K562 (cell line): ENCODE data around the gene BLVRA. TPM values are rescaled to one million over a fixed set of nuclear protein-coding genes. Genes with fewer than 3 reads are reported as not detected.
"Not testable (repeated sequence)": the region's sequence is repeated elsewhere in the genome, so short reads cannot be mapped to it uniquely, and the experiment has no call there.

Experiments
- ATAC-seq: fragments of 200-7000 bp; cut with Tn5 transposase; 3 replicates; pipeline ENCODE4 v1.9.1; 2020; ENCODE audit warnings: moderate library complexity
- BruUV-seq: library from RNA; stranded (reverse); fragments of 400-500 nt; replicated peaks from 2 replicates; lab custom pipeline; 2021; lab: Mats Ljungman, UMichigan
- CTCF ChIA-PET: fragments of 300-600 bp; formaldehyde crosslinking; extraction: SDS; loops from one replicate; lab custom pipeline; 2021; ENCODE audit warnings: low intra/inter-chr PET ratio; lab: Yijun Ruan, JAX
- POLR2A ChIA-PET: fragments of 300-600, 350-650 bp; sonication (Branson Sonifier 250); formaldehyde crosslinking; extraction: SDS; loops from one replicate; lab custom pipeline; 2021; ENCODE audit warnings: antibody characterized with exemption, inconsistent platforms; lab: Yijun Ruan, JAX
- DNase-seq, 4 experiments: peaks; one replicate each; pipeline versions ENCODE4 v3.0.0 to v3.0.0-alpha.2; 2011 to 2018; ENCODE audit warnings: low spot score in 3 of 4, mixed read lengths in 3 of 4; ENCODE audit errors: extremely low read depth in 1 of 4
- FAIRE-seq: peaks from 2 replicates; lab custom pipeline; 2011; peaks lifted over from hg19 to GRCh38; lab: Jason Lieb, UNC
- H2AFZ ChIP-seq: 2 replicates; pipeline ENCODE4 v1.6.0; 2011; ENCODE audit warnings: low read depth, low read length, control low read depth, inconsistent platforms
- H3K27ac ChIP-seq: fragments of 200-600 bp; 3 replicates; pipeline ENCODE4 v1.8.0; 2011; ENCODE audit warnings: low read depth, mild to moderate bottlenecking, control low read depth, inconsistent platforms, low read length, moderate library complexity, mixed read lengths; ENCODE audit errors: extremely low read depth
- H3K27me3 ChIP-seq, 2 experiments: fragments of 300-600 bp in 1 of 2; 2 replicates in 1 of 2; 3 replicates in 1 of 2; pipeline versions ENCODE4 v1.6.0 to v1.8.0; 2011; ENCODE audit warnings: inconsistent platforms in 2 of 2, low read length in 2 of 2, mild to moderate bottlenecking in 1 of 2, mixed read lengths in 1 of 2, moderate library complexity in 1 of 2; ENCODE audit not compliant: control insufficient read depth in 2 of 2, insufficient read depth in 2 of 2
- H3K36me3 ChIP-seq: fragments of 300-600 bp; 3 replicates; pipeline ENCODE4 v1.8.0; 2011; ENCODE audit warnings: mild to moderate bottlenecking, low read length, inconsistent platforms; ENCODE audit not compliant: control insufficient read depth, insufficient read depth
- H3K4me1 ChIP-seq, 2 experiments: fragments of 200-600 bp in 1 of 2; replicated peaks in 1 of 2; 2 replicates in 1 of 2; 3 replicates in 1 of 2; pipeline versions ENCODE4 v1.5.1 to v1.8.0; 2011; ENCODE audit warnings: inconsistent platforms in 2 of 2, low read length in 2 of 2, mild to moderate bottlenecking in 1 of 2, mixed read lengths in 1 of 2, moderate library complexity in 1 of 2; ENCODE audit not compliant: control insufficient read depth in 2 of 2, insufficient read depth in 2 of 2
- H3K4me2 ChIP-seq: 2 replicates; pipeline ENCODE4 v1.6.1; 2011; ENCODE audit warnings: low read length, control low read depth, inconsistent platforms, mixed read lengths; ENCODE audit not compliant: insufficient read depth
- H3K4me3 ChIP-seq: fragments of 200-600 bp; sonication (generic), shearing (Covaris generic); 2 replicates; pipeline ENCODE4 v1.5.1; 2016; ENCODE audit warnings: control low read depth, inconsistent platforms
- H3K79me2 ChIP-seq: fragments of 200-600 bp; 3 replicates; pipeline ENCODE4 v1.8.0; 2011; ENCODE audit warnings: low read length, inconsistent platforms; ENCODE audit not compliant: control insufficient read depth, insufficient read depth
- H3K9ac ChIP-seq, 2 experiments: 2 replicates each; pipeline versions ENCODE4 v1.6.0 to v1.6.1; 2011; ENCODE audit warnings: low read depth in 2 of 2, low read length in 2 of 2, control low read depth in 1 of 2, inconsistent platforms in 1 of 2, mild to moderate bottlenecking in 1 of 2, mixed read lengths in 1 of 2; ENCODE audit not compliant: insufficient read depth in 1 of 2
- H3K9me1 ChIP-seq: one replicate; pipeline ENCODE4 v1.6.0; 2011; ENCODE audit warnings: inconsistent platforms, mild to moderate bottlenecking, low read length, moderate library complexity; ENCODE audit not compliant: control insufficient read depth, insufficient read depth
- H3K9me3 ChIP-seq: replicated peaks from 2 replicates; pipeline ENCODE4 v1.5.1; 2011; ENCODE audit warnings: low read depth, low read length, inconsistent platforms; ENCODE audit not compliant: control insufficient read depth, insufficient read depth
- H4K20me1 ChIP-seq: replicated peaks from 2 replicates; pipeline ENCODE4 v1.6.1; 2011; ENCODE audit warnings: low read length, inconsistent platforms, mixed read lengths; ENCODE audit not compliant: control insufficient read depth, insufficient read depth
- ATF3 ChIP-seq, 2 experiments: fragments of 450-650 bp in 1 of 2; sonication (generic) in 1 of 2; formaldehyde crosslinking in 1 of 2; IDR thresholded peaks in 1 of 2; conservative IDR thresholded peaks in 1 of 2; 2 replicates each; pipeline versions ENCODE4 v1.6.1 to v1.8.1; 2016 to 2023; ENCODE audit warnings: mild to moderate bottlenecking in 2 of 2, moderate library complexity in 2 of 2, inconsistent platforms in 1 of 2, missing genetic modification reagents in 1 of 2
- ATF7 ChIP-seq: fragments of 450-650 bp; IDR thresholded peaks from 2 replicates; pipeline ENCODE4 v1.7.1; 2014; ENCODE audit warnings: mild to moderate bottlenecking, moderate library complexity
- NR2C2 ChIP-seq, 2 experiments: fragments of 200-800 bp in 1 of 2; sonication (Bioruptor generic) in 1 of 2; sonication (generic) in 1 of 2; formaldehyde crosslinking in 1 of 2; IDR thresholded peaks; 2 replicates each; pipeline versions ENCODE4 v1.6.1 to v1.8.0; 2016 to 2022; ENCODE audit warnings: mild to moderate bottlenecking in 1 of 2, missing compliant biosample characterization in 1 of 2, missing genetic modification characterization in 1 of 2, missing genetic modification reagents in 1 of 2
- WGBS: fragments of 100-300 bp; shearing (Covaris generic); methylation state at CpG from one replicate; pipeline ENCODE4 v1.1.6; 2016; ENCODE audit warnings: low coverage, mixed read lengths; ENCODE audit not compliant: insufficient coverage; ENCODE audit errors: missing lambda C conversion rate; 5-methylcytosine and 5-hydroxymethylcytosine counted together
- in situ Hi-C: fragments of 300-500 bp; cut with MboI; formaldehyde crosslinking; loops from 4 replicates; pipeline ENCODE4 v1.15.0; 2018; ENCODE audit warnings: inconsistent platforms, mixed read lengths
- intact Hi-C: fragments of 100-400 bp; cut with micrococcal nuclease; formaldehyde crosslinking; loops from 2 replicates; pipeline ENCODE4 v1.14.2; 2022
- polyA plus RNA-seq, 8 experiments: library from polyadenylated mRNA; depleted of rRNA in 4 of 8; stranded (reverse) in 5 of 8; unstranded in 3 of 8; fragments of >200 nt; fragmentation: Nextera tagmentation in 2 of 8; fragmentation: Illumina TruSeq in 1 of 8; extraction: Ambion mirVana in 2 of 8; extraction: Trizol in 1 of 8; gene quantifications; 2 replicates each; pipeline versions ENCODE4 v1.2.1 to v1.2.3, GENCODE V29; 2011 to 2014; ENCODE audit warnings: inconsistent platforms in 1 of 8, missing spikeins in 1 of 8
- total RNA-seq, 7 experiments: library from RNA; depleted of rRNA in 6 of 7; stranded (reverse); fragments of >200 nt in 6 of 7; fragmentation: Illumina TruSeq in 2 of 7; extraction: Trizol in 2 of 7; gene quantifications; 2 replicates each; pipeline versions ENCODE4 v1.2.1 to v1.2.3, GENCODE V29; 2011 to 2021; ENCODE audit warnings: low replicate concordance in 1 of 7

BLVRA gene
- total and polyA plus RNA-seq, 9 of the 15 experiments (the other 6 are each of a cell fraction or from before 2014, with no cell fraction given) = 48.5 to 147 (median 61.5) TPM

- BruUV-seq; in situ Hi-C loops; CTCF ChIA-PET; ATAC-seq; H3K4me3 ChIP-seq; intact Hi-C loops; H4K20me1 ChIP-seq; H3K27me3 ChIP-seq; H3K36me3 ChIP-seq; H3K9me1 ChIP-seq; H3K9ac ChIP-seq; H3K9me3 ChIP-seq; H3K27ac ChIP-seq; FAIRE-seq; TF ChIP-seq NR2C2 (CRISPR knock-in tag; IDR thresholded peaks at IDR 0.05); ATF3 (CRISPR knock-in tag; conservative IDR thresholded peaks at IDR 0.05): not testable (repeated sequence)
- TF ChIP-seq ATF7 (0 out of 2 replicates have a peak, but pooled peaks have one; percentile 17), NR2C2 (tag; IDR thresholded peaks at IDR 0.05) (0 out of 2 replicates have a peak, but pooled peaks have one; percentile 27), ATF3 (IDR thresholded peaks at IDR 0.05) (peak; percentile 54)
- Histone ChIP-seq H3K79me2 (peaks cover 38% of the 10 kb centered on the region), H3K4me2 (peak overlapping the region; percentile 48), H2AFZ (peak overlapping the region; percentile 78), H3K4me1 (peaks cover 9 to 24% of the 10 kb centered on the region in 2 experiments)
- POLR2A ChIA-PET = interaction anchor here (0.6 to 4.8 kb wide), 3 partner anchors 19 to 40 kb away, joined by 3 to 32 read pairs (median 8); partner anchors contain the start of gene BLVRA
- peak in 1 of 4 experiments; percentile 23 for DNase-seq
- WGBS = 59% methylated on average over 3 of the region's 3 CpGs
These were observed 27.0 kb upstream of the BLVRA start for GRCh38 chr7:43731494-43731893.
